ENCODE measurements around the gene RAET1E.
"Not testable (repeated sequence)": the region's sequence is repeated elsewhere in the genome, so short reads cannot be mapped to it uniquely, and the experiment has no call there.

The RAET1E gene

GRCh38 chr6:149925974-149926777, 28.3 kb upstream of the RAET1E start:
- DNase-seq: peak; percentile 62

- DNase-seq: no peak
These were observed 27.5 kb upstream of the RAET1E start for GRCh38 chr6:149925253-149925973.

GRCh38 chr6:149924933-149925252, 27.0 kb upstream of the RAET1E start:
- no peak for DNase-seq

GRCh38 chr6:149924206-149924932, 26.5 kb upstream of the RAET1E start:
- DNase-seq: no peak

GRCh38 chr6:149923327-149923986, 25.5 kb upstream of the RAET1E start:
- DNase-seq: no peak

GRCh38 chr6:149922642-149923326, 24.9 kb upstream of the RAET1E start, which contains the start of gene RAET1G:
TSS of gene RAET1G (minus strand) at chr6:149923121. CDS start at chr6:149923010, 111 bp downstream.
- DNase-seq: peak; percentile 37

DNA sequence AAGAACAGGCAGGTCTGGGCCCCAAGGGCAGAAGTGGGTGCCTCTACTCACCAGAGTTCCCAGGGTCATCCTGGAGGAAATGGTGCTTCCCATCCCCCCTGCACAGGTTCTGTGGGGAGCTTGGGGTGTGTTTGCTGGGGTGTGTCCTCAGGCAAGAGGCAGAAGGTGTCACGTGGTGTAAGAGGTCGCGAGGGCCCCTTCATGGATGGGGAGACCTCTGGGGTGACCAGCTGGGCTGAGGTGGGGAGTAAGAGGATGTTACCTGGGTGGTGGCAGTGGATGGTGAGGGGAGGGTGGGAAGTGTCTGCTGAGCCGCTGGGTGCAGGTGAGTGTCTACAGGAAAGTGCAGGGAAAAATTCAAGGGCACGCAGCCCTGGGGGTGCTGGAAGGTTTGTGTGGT, 24.2 kb upstream of the RAET1E start:
- not testable (repeated sequence) for DNase-seq

DNA sequence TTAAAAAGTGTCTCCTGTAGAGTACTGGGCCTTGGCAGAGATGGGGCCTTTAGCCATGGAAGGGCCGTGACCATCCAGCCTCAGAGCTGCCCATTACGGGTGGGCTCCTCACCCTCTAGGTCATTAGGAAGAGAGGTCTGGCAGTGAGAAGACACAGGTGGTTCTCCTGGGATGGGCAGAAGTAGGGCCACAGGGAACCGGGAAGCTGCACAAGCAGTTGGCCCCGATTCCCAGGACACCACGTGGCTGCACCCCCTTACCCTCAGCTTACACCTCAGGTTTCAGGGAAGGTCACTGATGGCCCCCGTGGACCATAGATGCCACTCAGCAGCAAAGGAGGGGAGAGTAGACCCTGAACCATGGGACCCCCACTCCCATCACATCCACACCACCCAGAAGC, 23.4 kb upstream of the RAET1E start:
- DNase-seq: no peak

- DNase-seq: no peak
These were observed 21.9 kb upstream of the RAET1E start for GRCh38 chr6:149919834-149920225.

GRCh38 chr6:149919126-149919833, 21.4 kb upstream of the RAET1E start:
- not testable (repeated sequence) for DNase-seq

- DNase-seq: no peak
These were observed 20.4 kb upstream of the RAET1E start for GRCh38 chr6:149918151-149918905.

DNA sequence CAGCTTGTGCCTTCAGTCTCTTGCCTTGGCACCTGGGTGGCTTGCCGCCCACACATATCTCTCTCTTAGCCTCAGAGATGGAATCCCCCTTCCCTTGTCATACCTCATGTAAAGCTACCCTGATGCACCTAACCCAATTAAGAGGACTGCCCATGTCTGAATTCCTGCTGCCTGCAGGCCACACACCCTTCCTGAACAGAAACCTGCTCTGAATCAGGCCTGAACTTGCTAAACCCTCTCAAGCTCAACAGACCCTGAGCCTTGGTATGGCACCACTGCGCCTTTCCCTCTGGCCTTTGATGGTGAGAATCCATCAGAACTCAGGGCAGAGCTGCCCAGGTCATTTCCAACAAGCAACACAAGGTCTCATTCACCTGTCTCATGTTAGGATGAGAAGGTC, 19.8 kb upstream of the RAET1E start:
- no peak for DNase-seq

GRCh38 chr6:149915970-149916865, 18.3 kb upstream of the RAET1E start:
- DNase-seq: no peak

GRCh38 chr6:149913540-149914240, 15.8 kb upstream of the RAET1E start:
- no peak for DNase-seq

GRCh38 chr6:149913085-149913484, 15.2 kb upstream of the RAET1E start:
- DNase-seq: no peak

GRCh38 chr6:149912680-149913079, 14.8 kb upstream of the RAET1E start:
- DNase-seq: not testable (repeated sequence)

- DNase-seq: no peak
These were observed 12.8 kb upstream of the RAET1E start for GRCh38 chr6:149910721-149911151.

GRCh38 chr6:149909701-149910470, 12.0 kb upstream of the RAET1E start:
- DNase-seq: no peak

Data from DMS153 (cell line).